HG03039 (cell line): ENCODE measurements around the gene RNF126.
A peak's percentile ranks its signal among the peaks of the same experiment; 100 is the strongest.
"Not testable (repeated sequence)": the region's sequence is repeated elsewhere in the genome, so short reads cannot be mapped to it uniquely, and the experiment has no call there.

Experiments
- ATAC-seq: cut with Tn5 transposase; IDR thresholded peaks from one replicate; pipeline ENCODE4 v1.9.1; 2021; ENCODE audit warnings: mild to moderate bottlenecking, moderate library complexity; ENCODE audit not compliant: unreplicated experiment

Gene RNF126

GRCh38 chr19:686589-687297, 23.7 kb upstream of the RNF126 start:
- no peak for ATAC-seq

GRCh38 chr19:685454-685931, 22.5 kb upstream of the RNF126 start:
- ATAC-seq: no peak

- no peak for ATAC-seq
These were observed 19.8 kb upstream of the RNF126 start for GRCh38 chr19:682678-683320.

- ATAC-seq: no peak
These were observed 18.3 kb upstream of the RNF126 start for GRCh38 chr19:681029-682019.

GRCh38 chr19:680287-681028, 17.4 kb upstream of the RNF126 start:
- peak; percentile 69 for ATAC-seq

- peak; percentile 11 for ATAC-seq
These were observed 16.6 kb upstream of the RNF126 start for GRCh38 chr19:679418-680286.

- no peak for ATAC-seq
These were observed 15.9 kb upstream of the RNF126 start for GRCh38 chr19:678791-679388.

- ATAC-seq: no peak
These were observed 14.8 kb upstream of the RNF126 start for GRCh38 chr19:677601-678436.

- ATAC-seq: no peak
These were observed 14.2 kb upstream of the RNF126 start for GRCh38 chr19:677201-677600.

GRCh38 chr19:676339-677105, 13.5 kb upstream of the RNF126 start, which contains the start of gene FSTL3:
Gene FSTL3, plus strand, starts transcription at chr19:676392. Its CDS starts 32 bp downstream, at chr19:676424.
- ATAC-seq: no peak

GRCh38 chr19:676007-676338, 13.0 kb upstream of the RNF126 start:
- ATAC-seq: no peak

GRCh38 chr19:674282-675151, 11.5 kb upstream of the RNF126 start:
- ATAC-seq: no peak

- ATAC-seq: no peak
These were observed 7.6 kb upstream of the RNF126 start for GRCh38 chr19:670609-671075.

- not testable (repeated sequence) for ATAC-seq
These were observed 5.8 kb upstream of the RNF126 start for GRCh38 chr19:668675-669434.

- not testable (repeated sequence) for ATAC-seq
These were observed 4.1 kb upstream of the RNF126 start for GRCh38 chr19:666985-667573.
